Thyroid gland (tissue), 4 donors: ENCODE results near the gene BARHL2. TPM values are rescaled to one million over a fixed set of nuclear protein-coding genes. Genes with fewer than 3 reads are reported as not detected.

Experiments used
- DNase-seq, 2 donors: peaks; one replicate each; pipeline ENCODE4 v3.0.0-alpha.2; 2019
- H3K27ac ChIP-seq, 3 donors: fragments of 200-600 bp; sonication (generic); 1 replicate in 2 of 3; 2 replicates in 1 of 3; pipeline ENCODE4 v1.5.1; 2016 to 2019; ENCODE audit warnings: mild to moderate bottlenecking in 1 of 3, moderate library complexity in 1 of 3
- H3K27me3 ChIP-seq: fragments of 200-600 bp; sonication (generic); one replicate; pipeline ENCODE4 v1.5.1; 2019
- H3K36me3 ChIP-seq, 2 donors: fragments of 200-600 bp; sonication (generic); one replicate each; pipeline ENCODE4 v1.5.1; 2016 to 2019
- H3K4me1 ChIP-seq, 2 donors: fragments of 200-600 bp; sonication (generic); one replicate each; pipeline ENCODE4 v1.5.1; 2017 to 2019
- H3K4me3 ChIP-seq, 3 donors: fragments of 200-600 bp; sonication (generic); replicated peaks in 1 of 3; 1 replicate in 2 of 3; 2 replicates in 1 of 3; pipeline ENCODE4 v1.5.1; 2016; ENCODE audit warnings: mild to moderate bottlenecking in 1 of 3
- H3K9me3 ChIP-seq: fragments of 200-600 bp; sonication (generic); one replicate; pipeline ENCODE4 v1.5.1; 2017
- POLR2A ChIP-seq, 2 donors: fragments of 450-650 bp; IDR thresholded peaks; one replicate each; pipeline ENCODE4 v1.6.1; 2017; ENCODE audit warnings: antibody characterized with exemption in 2 of 2, mild to moderate bottlenecking in 2 of 2, moderate library complexity in 1 of 2
- WGBS, 2 donors: methylation state at CpG; one replicate each; pipeline ENCODE4 v1.1.5; 2017; 5-methylcytosine and 5-hydroxymethylcytosine counted together
- intact Hi-C: fragments of 100-400 bp; cut with DNase I; formaldehyde crosslinking; loops from one replicate; pipeline ENCODE4 v1.15.1; 2023
- total RNA-seq, 4 donors: library from RNA; depleted of rRNA; stranded (reverse); fragments of >200 nt; gene quantifications; one replicate each; pipeline ENCODE4 v1.2.3, GENCODE V29; 2016
- TF ChIP-seq, protein P1 (sequence below), 6 experiments: fragments of 200-600 bp in 3 of 6; fragments of 450-650 bp in 3 of 6; sonication (generic) in 3 of 6; IDR thresholded peaks; one replicate each; pipeline ENCODE4 v1.5.1; 2016 to 2019; ENCODE audit warnings: antibody characterized with exemption in 6 of 6, mild to moderate bottlenecking in 2 of 6, inconsistent platforms in 1 of 6, moderate library complexity in 1 of 6

The BARHL2 gene
- total RNA-seq, 4 donors from 2014 or later = not detected

DNA sequence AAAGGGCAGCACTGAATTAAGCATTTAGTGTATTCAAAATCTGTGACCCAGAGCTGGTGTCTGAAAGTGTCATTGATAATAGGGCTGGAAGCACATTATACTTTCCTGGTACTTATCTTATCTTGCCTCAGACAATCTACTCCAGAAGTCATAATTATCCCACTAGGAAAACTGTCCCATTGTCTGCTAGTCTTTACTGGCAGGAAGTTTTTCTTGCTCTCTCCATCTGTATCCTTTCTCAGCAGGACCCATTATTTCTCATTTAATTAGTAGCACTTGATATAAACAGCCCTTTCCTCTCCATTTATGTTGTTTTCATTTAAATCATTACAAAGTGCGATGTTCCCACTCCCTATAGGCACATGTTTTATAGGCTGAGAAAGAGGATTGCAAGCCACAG is 36.5 kb upstream of the BARHL2 start:
- intact Hi-C loops = no loop called here
- Histone ChIP-seq H3K4me3 (no peak overlapping the region), H3K27ac (no peak overlapping the region), H3K4me1 (no peaks in the 10 kb centered on the region), H3K36me3 (no peaks in the 10 kb centered on the region), H3K27me3 (no peaks in the 10 kb centered on the region), H3K9me3 (no peaks in the 10 kb centered on the region)
- DNase-seq = no peak
- TF ChIP-seq, protein P1, sequence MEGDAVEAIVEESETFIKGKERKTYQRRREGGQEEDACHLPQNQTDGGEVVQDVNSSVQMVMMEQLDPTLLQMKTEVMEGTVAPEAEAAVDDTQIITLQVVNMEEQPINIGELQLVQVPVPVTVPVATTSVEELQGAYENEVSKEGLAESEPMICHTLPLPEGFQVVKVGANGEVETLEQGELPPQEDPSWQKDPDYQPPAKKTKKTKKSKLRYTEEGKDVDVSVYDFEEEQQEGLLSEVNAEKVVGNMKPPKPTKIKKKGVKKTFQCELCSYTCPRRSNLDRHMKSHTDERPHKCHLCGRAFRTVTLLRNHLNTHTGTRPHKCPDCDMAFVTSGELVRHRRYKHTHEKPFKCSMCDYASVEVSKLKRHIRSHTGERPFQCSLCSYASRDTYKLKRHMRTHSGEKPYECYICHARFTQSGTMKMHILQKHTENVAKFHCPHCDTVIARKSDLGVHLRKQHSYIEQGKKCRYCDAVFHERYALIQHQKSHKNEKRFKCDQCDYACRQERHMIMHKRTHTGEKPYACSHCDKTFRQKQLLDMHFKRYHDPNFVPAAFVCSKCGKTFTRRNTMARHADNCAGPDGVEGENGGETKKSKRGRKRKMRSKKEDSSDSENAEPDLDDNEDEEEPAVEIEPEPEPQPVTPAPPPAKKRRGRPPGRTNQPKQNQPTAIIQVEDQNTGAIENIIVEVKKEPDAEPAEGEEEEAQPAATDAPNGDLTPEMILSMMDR (IDR thresholded peaks at IDR 0.05) = no peak
- no peak for TF ChIP-seq POLR2A (IDR thresholded peaks at IDR 0.05)
- 61 to 71% methylated on average over 1 of the region's 1 CpG for WGBS, 2 donors

DNA sequence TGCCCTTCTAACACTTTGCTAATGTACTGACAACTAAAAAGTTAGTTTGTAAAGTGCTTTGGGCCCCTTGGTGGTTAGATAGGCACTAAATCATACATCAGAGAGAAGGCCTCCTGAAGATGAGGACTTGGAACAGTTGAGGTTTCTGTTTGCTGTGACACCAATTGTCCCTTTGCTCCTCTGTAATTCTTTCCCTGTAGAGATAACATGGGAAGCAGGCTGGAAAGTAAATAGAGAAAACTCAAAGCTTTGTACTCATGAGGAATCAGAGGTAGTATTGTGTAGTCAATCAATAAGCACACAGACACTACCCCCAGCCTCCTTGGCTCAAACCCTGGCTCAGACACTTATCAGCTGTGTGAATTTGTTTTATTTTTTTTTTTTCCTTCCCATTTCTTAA is 31.6 kb upstream of the BARHL2 start:
- Histone ChIP-seq H3K36me3 (no peaks in the 10 kb centered on the region), H3K27ac (no peak overlapping the region), H3K4me3 (no peak overlapping the region), H3K9me3 (no peaks in the 10 kb centered on the region), H3K27me3 (no peaks in the 10 kb centered on the region), H3K4me1 (no peaks in the 10 kb centered on the region)
- DNase-seq = no peak
- intact Hi-C loops = no loop called here
- TF ChIP-seq, protein P1 (IDR thresholded peaks at IDR 0.05) = no peak
- TF ChIP-seq POLR2A (IDR thresholded peaks at IDR 0.05) = no peak

DNA sequence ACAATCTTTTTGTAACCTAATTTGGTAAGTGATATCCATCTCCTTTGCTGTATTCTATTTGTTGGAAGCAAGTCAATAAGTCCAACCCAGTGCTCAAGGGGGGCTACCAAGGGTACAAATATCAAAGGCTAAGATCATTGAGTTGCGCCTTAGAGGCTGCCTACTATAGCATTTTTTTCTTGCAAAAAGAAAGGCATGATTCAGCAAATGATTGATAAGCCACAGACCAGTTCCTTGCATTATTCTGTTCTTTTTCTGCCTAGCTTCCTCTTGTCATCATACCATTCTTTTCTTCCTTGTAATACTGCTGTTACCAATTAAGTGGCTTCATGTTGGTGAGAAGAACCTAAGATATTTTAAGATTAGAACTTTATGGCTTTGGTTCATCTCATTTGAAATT is 29.8 kb upstream of the BARHL2 start:
- Histone ChIP-seq H3K9me3 (no peaks in the 10 kb centered on the region), H3K4me3 (no peak overlapping the region), H3K4me1 (no peaks in the 10 kb centered on the region), H3K36me3 (no peaks in the 10 kb centered on the region), H3K27me3 (no peaks in the 10 kb centered on the region), H3K27ac (no peak overlapping the region)
- intact Hi-C loops = no loop called here
- no peak for DNase-seq
- no peak for TF ChIP-seq POLR2A (IDR thresholded peaks at IDR 0.05)
- TF ChIP-seq, protein P1 (IDR thresholded peaks at IDR 0.05) = no peak
- 89 to 90% methylated on average over 1 of the region's 1 CpG for WGBS, 2 donors

DNA sequence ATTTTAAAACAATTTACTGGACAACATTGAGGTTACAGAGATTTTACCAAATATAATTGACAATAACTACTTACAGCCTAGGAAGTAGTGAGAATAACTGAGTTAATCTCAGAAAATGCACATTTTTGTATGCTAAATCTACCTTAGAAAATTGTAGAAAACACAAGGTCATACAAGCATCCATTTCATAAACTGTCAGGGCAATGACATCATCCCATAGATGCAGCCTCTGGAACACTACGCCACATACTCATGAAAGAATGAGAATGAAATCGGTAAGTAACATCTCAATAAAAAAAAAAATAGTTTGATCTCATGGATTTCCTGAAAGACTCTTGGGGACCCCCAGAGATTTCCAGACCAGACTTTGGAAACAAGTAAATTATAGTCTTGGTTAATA is 28.9 kb upstream of the BARHL2 start:
- no peaks in the 10 kb centered on the region for H3K36me3 ChIP-seq
- no peaks in the 10 kb centered on the region for H3K4me1 ChIP-seq
- intact Hi-C loops = no loop called here
- H3K27ac ChIP-seq = no peak overlapping the region
- TF ChIP-seq, protein P1 (IDR thresholded peaks at IDR 0.05) = no peak
- no peak for TF ChIP-seq POLR2A (IDR thresholded peaks at IDR 0.05)
- H3K27me3 ChIP-seq = no peaks in the 10 kb centered on the region
- 95 to 96% methylated on average over 2 of the region's 2 CpGs for WGBS, 2 donors
- H3K4me3 ChIP-seq = no peak overlapping the region
- no peak for DNase-seq
- no peaks in the 10 kb centered on the region for H3K9me3 ChIP-seq

DNA sequence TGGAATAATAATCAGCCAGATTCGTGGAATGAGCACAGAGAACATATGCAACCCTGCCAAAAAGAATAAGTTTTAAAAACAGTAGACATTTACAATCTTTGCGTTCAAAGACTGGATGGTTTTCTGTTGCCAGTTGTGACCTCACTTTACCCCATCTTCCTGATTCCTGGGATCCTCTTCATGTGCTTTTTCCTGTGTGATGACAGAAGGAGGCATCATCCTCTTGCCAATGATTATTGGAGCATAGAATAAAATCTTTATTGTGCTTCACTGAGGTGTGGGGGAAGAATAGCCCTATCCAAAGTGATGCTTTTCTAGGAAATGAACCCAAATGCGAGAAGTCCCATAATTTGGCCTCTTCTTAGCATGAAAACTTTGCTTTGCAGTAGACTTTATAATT is 15.0 kb upstream of the BARHL2 start:
- Histone ChIP-seq H3K36me3 (no peaks in the 10 kb centered on the region), H3K4me1 (peaks cover 5 to 10% of the 10 kb centered on the region in 2 donors), H3K27me3 (peaks cover 35% of the 10 kb centered on the region), H3K4me3 (no peak overlapping the region), H3K27ac (no peak overlapping the region), H3K9me3 (no peaks in the 10 kb centered on the region)
- TF ChIP-seq POLR2A (IDR thresholded peaks at IDR 0.05) = no peak
- TF ChIP-seq, protein P1 (IDR thresholded peaks at IDR 0.05) = no peak
- DNase-seq = no peak
- intact Hi-C loops = no loop called here
- WGBS, 2 donors = 37 to 42% methylated on average over 3 of the region's 3 CpGs
